Kidney (tissue), 14 donors: Measurements from ENCODE around the gene PLEKHG5. TPM values are rescaled to one million over a fixed set of nuclear protein-coding genes. Genes with fewer than 3 reads are reported as not detected.
A peak's percentile ranks its signal among the peaks of the same experiment; 100 is the strongest.
"Not testable (repeated sequence)": the region's sequence is repeated elsewhere in the genome, so short reads cannot be mapped to it uniquely, and the experiment has no call there.

Experiments used
- DNase-seq, 5 donors: peaks; one replicate each; pipeline ENCODE4 v3.0.0-alpha.2; 2013 to 2020
- FAIRE-seq: peaks from 2 replicates; lab custom pipeline; 2012; peaks lifted over from hg19 to GRCh38; lab: Jason Lieb, UNC
- H3K27ac ChIP-seq, 2 donors: one replicate each; pipeline ENCODE4 v1.7.0; 2013; ENCODE audit warnings: low read depth in 2 of 2, low read length in 2 of 2, inconsistent platforms in 1 of 2
- H3K27me3 ChIP-seq: one replicate; pipeline ENCODE4 v1.7.1; 2013; ENCODE audit warnings: low read length, inconsistent platforms; ENCODE audit not compliant: control insufficient read depth, insufficient read depth
- H3K36me3 ChIP-seq, 3 donors: one replicate each; pipeline versions ENCODE4 v1.7.0 to v1.7.1; 2013; ENCODE audit warnings: low read length in 3 of 3, control low read depth in 1 of 3, inconsistent platforms in 1 of 3; ENCODE audit not compliant: insufficient read depth in 3 of 3, control insufficient read depth in 2 of 3
- H3K4me1 ChIP-seq, 3 donors: one replicate each; pipeline versions ENCODE4 v1.7.0 to v1.7.1; 2013; ENCODE audit warnings: low read length in 3 of 3, inconsistent platforms in 1 of 3, low read depth in 1 of 3; ENCODE audit not compliant: control insufficient read depth in 2 of 3, insufficient read depth in 2 of 3
- H3K4me3 ChIP-seq, 3 donors: one replicate each; pipeline versions ENCODE4 v1.7.0 to v1.8.1; 2013; ENCODE audit warnings: low read length in 3 of 3, control low read depth in 1 of 3, inconsistent platforms in 1 of 3
- H3K9ac ChIP-seq, 3 donors: one replicate each; pipeline versions ENCODE4 v1.7.0 to v1.7.1; 2013; ENCODE audit warnings: low read length in 3 of 3, control low read depth in 1 of 3, inconsistent platforms in 1 of 3
- H3K9me3 ChIP-seq, 3 donors: one replicate each; pipeline versions ENCODE4 v1.7.0 to v1.7.1; 2013; ENCODE audit warnings: low read length in 3 of 3, control low read depth in 1 of 3, inconsistent platforms in 1 of 3; ENCODE audit not compliant: control insufficient read depth in 2 of 3, insufficient read depth in 1 of 3
- intact Hi-C: fragments of 100-400 bp; cut with DNase I; formaldehyde crosslinking; loops from one replicate; pipeline ENCODE4 v1.11.1; 2022
- polyA plus RNA-seq: library from polyadenylated mRNA; stranded (reverse); fragments of 350-450 nt; fragmentation: Illumina TruSeq; extraction: RNeasy Lipid Tissue Mini Kit (QIAGEN cat#74804); gene quantifications from one replicate; pipeline ENCODE4 v1.2.3, GENCODE V29; 2014; ENCODE audit warnings: low read depth, low replicate concordance; ENCODE audit not compliant: insufficient read depth
- total RNA-seq: library from RNA; stranded (reverse); fragmentation: NEBNext Ultra II Directional; extraction: Animal tissue kit (Norgen Biotek cat#: 25700); gene quantifications from one replicate; pipeline ENCODE4 v1.2.1, GENCODE V29; 2021
- TF ChIP-seq, protein P1 (sequence below): IDR thresholded peaks from 3 replicates; pipeline ENCODE4 v1.5.1; 2012; ENCODE audit warnings: mild to moderate bottlenecking, moderate library complexity, borderline replicate concordance; ENCODE audit not compliant: insufficient read depth; ENCODE audit errors: extremely low read depth
- donor health status: control.
- donor health status: control.
- donor health status: control.
- donor health status: control.
- donor health status: control.
- donor health status: DM: yes; HTN: yes; CAD: no.
- donor health status: Normal renal cell carcinoma (clear cell type).

PLEKHG5 gene
- total and polyA plus RNA-seq, 2 donors from 2014 or later = 4.4 to 14.0 TPM

DNA sequence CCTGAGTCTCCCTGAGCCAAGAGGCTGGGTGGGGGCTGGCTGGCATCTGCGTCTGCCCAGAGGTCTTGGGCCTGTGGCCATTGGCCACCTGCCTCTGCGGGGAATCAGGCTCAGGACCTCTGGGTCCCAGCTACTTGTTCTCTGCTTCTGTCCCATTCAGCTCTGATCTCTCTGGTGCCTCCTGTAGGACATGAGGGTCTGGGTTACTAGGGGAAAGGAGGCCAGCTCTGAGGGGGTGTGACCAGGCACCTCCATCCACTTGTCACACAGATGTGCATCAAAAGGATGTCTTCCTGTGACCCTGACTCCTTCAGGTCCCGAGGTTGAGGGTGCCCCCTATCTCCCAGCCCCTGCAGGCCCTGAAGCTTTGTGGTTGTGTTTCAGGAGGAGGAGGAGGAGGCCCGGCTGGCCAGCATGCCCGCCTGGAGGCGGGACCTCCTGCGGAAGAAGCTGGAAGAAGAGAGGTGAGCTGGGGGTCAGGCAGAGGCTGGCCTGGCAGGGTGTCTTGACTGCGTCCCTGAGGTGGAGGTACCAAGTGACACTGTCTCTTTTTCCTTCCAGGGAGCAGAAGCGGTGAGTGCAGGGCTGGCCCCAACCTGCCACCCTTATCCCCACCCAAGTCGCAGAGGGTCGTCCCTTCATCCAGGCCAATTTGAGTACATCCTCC, 34.5 kb downstream of the PLEKHG5 start:
- H3K27me3 ChIP-seq = peaks cover 11% of the 10 kb centered on the region

DNA sequence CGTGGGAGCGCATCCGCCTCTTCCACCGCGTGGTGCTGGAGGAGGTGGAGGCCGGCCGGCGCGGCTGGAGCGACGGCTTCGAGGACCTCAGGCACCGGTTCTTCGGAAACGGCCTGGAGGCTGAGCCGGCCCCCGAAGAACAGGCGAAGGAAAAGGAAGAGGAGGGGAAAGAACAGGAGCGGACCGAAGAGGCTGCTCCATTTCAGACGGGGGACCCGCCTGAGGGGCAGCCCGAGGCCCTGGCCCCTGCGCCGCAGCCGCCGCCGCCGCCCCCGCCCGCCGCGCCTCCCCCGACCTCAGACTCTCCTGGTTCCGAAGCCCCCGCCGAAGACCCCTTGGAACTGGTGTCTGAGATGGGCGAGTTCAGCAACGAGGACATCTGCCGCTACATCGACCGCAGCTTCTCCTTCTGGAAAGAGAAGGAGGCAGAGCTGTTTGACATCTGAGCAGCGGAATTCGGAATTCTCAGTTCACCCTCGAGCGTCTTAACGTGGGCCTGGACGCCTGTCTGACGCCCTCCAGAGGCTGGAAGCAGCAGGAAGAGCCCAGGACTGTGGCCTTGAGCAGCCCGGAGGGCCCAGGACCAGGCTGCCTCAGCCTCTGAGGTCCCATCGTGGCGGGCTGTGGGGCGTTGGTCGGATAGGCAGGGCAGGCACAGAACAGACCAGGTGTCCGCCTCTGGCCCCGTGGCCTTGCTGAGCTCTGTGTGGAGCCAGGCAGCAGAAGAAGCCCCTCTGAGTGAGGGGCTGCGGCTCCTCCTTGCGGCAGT, 35.5 kb downstream of the PLEKHG5 start:
- H3K4me1 ChIP-seq, H3K27ac ChIP-seq, intact Hi-C loops, H3K9me3 ChIP-seq, H3K36me3 ChIP-seq, H3K4me3 ChIP-seq, H3K9ac ChIP-seq, FAIRE-seq: not testable (repeated sequence)
- peaks cover 11% of the 10 kb centered on the region for H3K27me3 ChIP-seq
- peak in 2 of 5 donors; percentile 4 to 67 for DNase-seq

More for the DNA sequence above, 34.5 kb downstream of the PLEKHG5 start:
- Histone ChIP-seq H3K4me3 (no peak overlapping the region), H3K4me1 (no peaks in the 10 kb centered on the region), H3K36me3 (no peaks in the 10 kb centered on the region), H3K27ac (no peak overlapping the region), H3K9ac (no peak overlapping the region), H3K9me3 (no peaks in the 10 kb centered on the region)
- no peak for FAIRE-seq
- no peak for DNase-seq
- TF ChIP-seq, protein P1, sequence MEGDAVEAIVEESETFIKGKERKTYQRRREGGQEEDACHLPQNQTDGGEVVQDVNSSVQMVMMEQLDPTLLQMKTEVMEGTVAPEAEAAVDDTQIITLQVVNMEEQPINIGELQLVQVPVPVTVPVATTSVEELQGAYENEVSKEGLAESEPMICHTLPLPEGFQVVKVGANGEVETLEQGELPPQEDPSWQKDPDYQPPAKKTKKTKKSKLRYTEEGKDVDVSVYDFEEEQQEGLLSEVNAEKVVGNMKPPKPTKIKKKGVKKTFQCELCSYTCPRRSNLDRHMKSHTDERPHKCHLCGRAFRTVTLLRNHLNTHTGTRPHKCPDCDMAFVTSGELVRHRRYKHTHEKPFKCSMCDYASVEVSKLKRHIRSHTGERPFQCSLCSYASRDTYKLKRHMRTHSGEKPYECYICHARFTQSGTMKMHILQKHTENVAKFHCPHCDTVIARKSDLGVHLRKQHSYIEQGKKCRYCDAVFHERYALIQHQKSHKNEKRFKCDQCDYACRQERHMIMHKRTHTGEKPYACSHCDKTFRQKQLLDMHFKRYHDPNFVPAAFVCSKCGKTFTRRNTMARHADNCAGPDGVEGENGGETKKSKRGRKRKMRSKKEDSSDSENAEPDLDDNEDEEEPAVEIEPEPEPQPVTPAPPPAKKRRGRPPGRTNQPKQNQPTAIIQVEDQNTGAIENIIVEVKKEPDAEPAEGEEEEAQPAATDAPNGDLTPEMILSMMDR = no peak
- intact Hi-C loops = no loop called here

- Histone ChIP-seq H3K4me1 (peaks cover 0 to under 1% (median 0%) of the 10 kb centered on the region in 3 donors), H3K4me3 (no peak overlapping the region), H3K9me3 (no peaks in the 10 kb centered on the region), H3K9ac (no peak overlapping the region), H3K27me3 (peaks cover 14% of the 10 kb centered on the region), H3K36me3 (no peaks in the 10 kb centered on the region), H3K27ac (no peak overlapping the region)
- TF ChIP-seq, protein P1 = no peak
- DNase-seq (peak; percentile 69 to 85 (median 73)), FAIRE-seq (no peak)
- intact Hi-C loops = no loop called here
Observed at GRCh38 chr1:6454856-6455751, 36.4 kb downstream of the PLEKHG5 start.

GRCh38 chr1:6453895-6454855, 37.3 kb downstream of the PLEKHG5 start:
- H3K9me3 ChIP-seq, H3K36me3 ChIP-seq, H3K4me1 ChIP-seq, H3K9ac ChIP-seq, H3K27ac ChIP-seq, H3K4me3 ChIP-seq, FAIRE-seq, intact Hi-C loops: not testable (repeated sequence)
- H3K27me3 ChIP-seq = peaks cover 14% of the 10 kb centered on the region
- peak in 3 of 5 donors; percentile 48 to 54 (median 53) for DNase-seq
